SK-N-MC (cell line): ENCODE data around the gene CXXC5.

Experiments
- EZH2 ChIP-seq: fragments of 200-600 bp; sonication (generic); IDR thresholded peaks from one replicate; pipeline ENCODE4 v1.6.1; 2017; ENCODE audit warnings: antibody characterized with exemption
- FOXP2 ChIP-seq: optimal IDR thresholded peaks from 2 replicates; pipeline ENCODE3; 2011; ENCODE audit warnings: mild to moderate bottlenecking, moderate library complexity; ENCODE audit not compliant: insufficient read depth; ENCODE audit errors: extremely low read length, control extremely low read depth
- POLR2AphosphoS5 ChIP-seq: IDR thresholded peaks from 2 replicates; pipeline ENCODE4 v1.6.1; 2012; ENCODE audit warnings: mild to moderate bottlenecking, low read depth, low read length, borderline replicate concordance

- TF ChIP-seq EZH2 (no peak), POLR2AphosphoS5 (no peak), FOXP2 (no peak)
These were observed 3.1 kb downstream of the CXXC5 start for GRCh38 chr5:139651043-139651834.
